GM21390 (cell line): ENCODE data around the gene IRX6.

Experiments used
- ATAC-seq: cut with Tn5 transposase; IDR thresholded peaks from one replicate; pipeline ENCODE4 v1.9.1; 2021; ENCODE audit not compliant: unreplicated experiment

The IRX6 gene

GRCh38 chr16:55364811-55365210, 40.8 kb downstream of the IRX6 start:
- no peak for ATAC-seq

GRCh38 chr16:55367301-55367811, 43.4 kb downstream of the IRX6 start:
- no peak for ATAC-seq

- no peak for ATAC-seq
Measured at GRCh38 chr16:55367866-55368603, 44.0 kb downstream of the IRX6 start.

GRCh38 chr16:55369151-55369550, 45.1 kb downstream of the IRX6 start:
- ATAC-seq, result no peak

- ATAC-seq, result no peak
Measured at GRCh38 chr16:55370762-55371482, 46.9 kb downstream of the IRX6 start.

- ATAC-seq, result no peak
Measured at GRCh38 chr16:55372792-55373488, 48.9 kb downstream of the IRX6 start.

GRCh38 chr16:55373489-55373832, 49.5 kb downstream of the IRX6 start:
- no peak for ATAC-seq

GRCh38 chr16:55376045-55376444, 52.0 kb downstream of the IRX6 start:
- ATAC-seq, result no peak

GRCh38 chr16:55376567-55377167, 52.7 kb downstream of the IRX6 start:
- no peak for ATAC-seq

GRCh38 chr16:55377840-55378239, 53.8 kb downstream of the IRX6 start:
- ATAC-seq, result no peak

GRCh38 chr16:55378616-55379015, 54.6 kb downstream of the IRX6 start:
- ATAC-seq, result no peak

- no peak for ATAC-seq
Measured at GRCh38 chr16:55379371-55379770, 55.4 kb downstream of the IRX6 start.

- no peak for ATAC-seq
Measured at GRCh38 chr16:55379876-55380390, 55.9 kb downstream of the IRX6 start.
